Breast epithelium (tissue), 3 donors: ENCODE measurements around the gene RNF212.

Experiments
- CTCF ChIP-seq, 3 donors: fragments of 450-650 bp; IDR thresholded peaks; one replicate each; pipeline ENCODE4 v1.5.1; 2016 to 2017; ENCODE audit warnings: antibody characterized with exemption in 3 of 3, mild to moderate bottlenecking in 3 of 3, moderate library complexity in 3 of 3
- POLR2A ChIP-seq: fragments of 450-650 bp; IDR thresholded peaks from one replicate; pipeline ENCODE4 v1.6.1; 2016; ENCODE audit warnings: antibody characterized with exemption, mild to moderate bottlenecking, moderate library complexity

GRCh38 chr4:1155314-1155713 lies 42.0 kb upstream of the RNF212 start:
- TF ChIP-seq CTCF (IDR thresholded peaks at IDR 0.05) (no peak), POLR2A (no peak)
